CD4-positive, alpha-beta T cell treated with Interleukin-2 at 100 ng/mL for 4 hours (primary cell): Measurements from ENCODE around the gene MECP2.
A peak's percentile ranks its signal among the peaks of the same experiment; 100 is the strongest.

ENCODE experiments used
- DNase-seq: peaks from one replicate; pipeline ENCODE4 v3.0.0-alpha.2; 2020; ENCODE audit warnings: low spot score

The MECP2 gene

DNA sequence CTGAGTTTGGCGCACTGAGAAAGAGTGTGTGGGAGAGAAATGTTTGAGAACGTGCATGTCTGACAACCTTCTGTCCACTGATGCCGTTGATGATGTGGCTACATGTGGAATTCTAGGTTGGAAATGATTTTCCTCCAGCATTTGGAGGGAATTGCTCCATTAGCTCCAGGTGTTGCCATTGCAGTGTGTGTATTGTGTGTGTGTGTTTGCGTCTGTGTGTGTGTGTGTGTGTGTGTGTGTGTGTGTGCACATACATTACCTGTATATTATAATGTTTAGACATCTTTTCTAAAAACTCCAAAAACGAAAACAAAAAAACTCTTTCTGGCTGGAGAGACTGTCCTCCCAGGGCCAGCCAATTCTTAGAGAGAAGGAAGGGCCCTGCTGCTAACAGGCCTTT is 18.2 kb upstream of the MECP2 start:
- no peak for DNase-seq

DNA sequence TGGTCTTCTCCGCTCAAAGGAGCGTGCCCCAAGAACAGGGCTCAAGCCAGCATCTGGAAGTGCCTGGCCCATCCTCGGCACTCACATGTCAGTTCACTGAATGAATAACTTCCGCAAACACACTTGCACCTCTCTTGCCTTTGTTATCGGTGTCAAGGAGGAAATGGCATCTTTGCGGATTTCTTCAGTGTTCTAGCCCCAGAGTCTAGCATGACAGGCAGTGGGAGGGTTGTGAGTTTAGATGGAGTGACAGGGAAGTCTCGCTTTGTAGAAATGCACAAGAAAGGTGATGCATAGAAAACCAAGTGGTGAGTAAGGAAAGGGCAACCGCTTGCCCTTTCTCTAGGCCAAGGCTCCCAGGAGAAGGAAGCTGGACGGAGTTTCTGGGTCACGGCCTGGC is 17.6 kb upstream of the MECP2 start:
- DNase-seq = no peak

DNA sequence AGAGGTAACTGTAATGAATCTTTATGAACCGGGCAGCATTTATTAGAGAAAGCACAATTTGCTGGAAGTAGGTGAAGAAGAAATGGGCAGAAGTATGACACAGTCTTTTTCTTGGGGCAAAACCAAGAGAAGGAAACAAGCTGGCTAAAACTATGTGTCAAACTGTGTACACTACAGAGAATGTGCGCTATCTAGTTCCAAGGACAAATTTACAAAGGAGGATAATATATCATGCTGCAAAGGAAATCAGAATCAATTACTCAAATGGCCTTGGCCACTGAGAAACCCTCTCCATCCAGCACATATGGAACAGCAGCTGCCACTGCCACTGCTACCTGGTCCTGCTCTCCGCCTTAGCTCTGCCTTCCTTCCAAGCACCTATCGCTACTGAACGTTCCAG is 17.1 kb upstream of the MECP2 start:
- DNase-seq = no peak

DNA sequence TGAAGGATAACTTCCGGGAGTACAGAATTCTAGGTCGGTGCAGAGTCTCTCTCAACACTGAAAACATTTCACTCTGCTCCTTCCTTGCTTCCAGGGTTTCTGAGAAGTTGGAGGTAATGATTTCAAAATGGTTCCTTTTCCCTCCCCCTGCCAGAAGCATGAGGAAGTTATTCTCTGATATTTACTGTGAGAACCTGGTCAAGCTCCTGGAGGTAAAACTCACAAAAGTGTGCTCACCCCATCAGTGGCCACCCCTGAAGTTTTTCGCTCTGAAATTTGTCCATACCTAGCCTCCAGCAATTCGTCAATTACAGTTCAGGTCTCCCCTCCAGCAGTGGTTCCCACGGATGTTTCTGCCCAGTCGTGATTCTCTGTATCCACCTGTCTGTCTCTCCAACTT is 16.2 kb upstream of the MECP2 start:
- DNase-seq = no peak

DNA sequence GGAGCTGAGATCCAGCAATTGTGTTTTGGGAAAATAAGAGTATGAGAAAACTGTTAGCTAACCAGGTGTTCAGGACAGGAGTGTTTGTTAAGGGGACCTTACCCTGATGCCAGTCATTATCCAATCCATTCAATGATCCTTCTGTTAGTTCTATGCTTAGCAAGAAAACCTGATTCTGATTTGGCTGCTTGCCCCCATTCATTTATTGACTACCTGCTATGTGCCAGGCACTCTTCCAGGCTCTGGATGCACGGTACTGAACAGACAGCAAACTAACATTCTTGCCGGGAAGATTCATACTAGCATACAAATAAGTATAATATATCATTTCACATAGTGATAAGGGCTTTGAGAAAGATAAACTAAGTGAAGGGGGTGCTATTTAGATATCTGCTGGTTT is 1.0 kb upstream of the MECP2 start:
- DNase-seq = no peak

DNA sequence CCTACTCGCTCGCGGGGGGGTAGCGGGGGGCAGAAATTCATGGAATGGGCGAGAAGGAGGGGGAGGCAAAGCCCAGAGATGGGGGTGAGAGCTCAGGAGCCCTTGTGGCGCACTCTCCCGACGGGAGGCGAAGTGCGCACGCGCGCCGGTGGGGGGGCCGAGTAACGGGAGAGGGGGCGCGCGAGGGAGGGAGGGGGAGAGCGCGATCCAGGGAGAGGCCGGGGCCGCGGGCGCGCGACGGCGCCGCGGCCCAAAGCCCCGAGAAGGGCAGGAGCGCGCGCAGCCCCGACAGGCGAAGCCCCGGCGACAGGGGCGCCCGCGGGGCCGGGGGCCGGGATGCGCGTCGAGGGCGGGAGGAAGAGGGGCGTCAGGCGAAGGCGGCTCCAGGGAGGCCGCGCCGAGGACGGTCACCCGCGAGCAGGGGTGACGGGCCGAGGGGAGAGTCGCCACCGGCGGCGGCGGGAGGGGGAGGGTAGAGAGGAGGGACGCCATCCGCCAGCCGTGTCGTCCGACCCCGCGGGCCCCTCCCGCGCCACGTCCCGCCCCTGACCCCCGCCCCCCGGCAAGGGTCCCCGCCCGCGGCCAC is 421 bp downstream of the MECP2 start:
- DNase-seq = peak; percentile 65

DNA sequence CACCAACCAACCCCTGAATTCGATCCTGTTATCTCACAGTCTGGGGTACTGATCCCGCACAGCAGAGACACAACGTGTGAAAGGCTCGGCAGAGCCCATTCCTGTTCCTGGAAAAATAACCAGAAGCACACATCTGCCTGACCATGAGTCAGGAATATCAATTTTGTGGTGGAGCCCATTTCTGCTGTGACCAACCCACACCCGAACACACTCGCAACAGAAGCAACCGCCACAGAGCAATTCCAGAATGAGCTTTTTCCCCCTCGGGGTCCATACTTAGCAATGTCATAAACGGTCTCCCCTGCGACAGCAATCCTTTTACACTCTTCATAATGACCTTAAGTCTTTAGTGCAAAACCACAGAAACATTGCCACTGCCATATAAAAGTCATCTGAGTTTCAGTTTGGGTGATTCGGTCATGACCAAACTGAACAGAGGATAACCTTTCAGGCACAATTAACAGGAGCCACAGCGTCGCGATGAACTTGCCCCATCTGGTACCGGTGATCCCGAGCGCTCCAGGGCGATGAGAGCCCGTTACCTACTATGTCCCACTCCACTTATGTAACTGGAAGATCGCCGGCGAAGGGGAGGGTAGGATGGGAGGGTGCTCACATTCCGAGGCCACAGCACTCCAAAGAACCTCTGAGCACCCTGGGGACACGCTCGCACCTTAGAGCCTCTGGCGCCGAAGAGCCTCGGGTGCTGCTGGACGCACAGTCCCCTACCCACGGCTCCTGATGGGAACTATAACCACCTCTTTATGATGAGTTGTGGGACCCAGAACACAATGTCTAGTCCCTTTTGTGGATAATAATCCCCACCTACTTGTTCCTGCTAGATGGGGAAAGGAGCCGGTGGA is 1.1 kb downstream of the MECP2 start:
- peak; percentile 19 for DNase-seq

DNA sequence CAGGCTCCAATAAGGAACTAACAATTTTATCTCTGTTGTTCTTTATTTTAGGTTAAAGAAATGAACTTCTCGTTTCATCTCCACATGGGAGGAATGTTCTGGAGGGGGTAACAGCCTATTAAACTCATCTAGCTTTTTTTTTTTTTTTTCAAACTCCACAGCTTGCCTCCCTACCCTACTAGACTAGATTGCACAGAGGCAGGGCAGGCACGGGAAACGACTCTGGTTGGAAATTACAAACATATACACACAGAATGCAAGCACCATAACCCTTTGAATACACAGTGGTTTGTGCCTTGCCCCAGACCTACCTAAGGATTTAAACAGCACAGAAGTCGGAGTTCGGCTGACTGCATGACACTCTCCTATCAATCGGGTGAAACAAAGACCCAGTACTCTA is 2.7 kb downstream of the MECP2 start:
- no peak for DNase-seq

DNA sequence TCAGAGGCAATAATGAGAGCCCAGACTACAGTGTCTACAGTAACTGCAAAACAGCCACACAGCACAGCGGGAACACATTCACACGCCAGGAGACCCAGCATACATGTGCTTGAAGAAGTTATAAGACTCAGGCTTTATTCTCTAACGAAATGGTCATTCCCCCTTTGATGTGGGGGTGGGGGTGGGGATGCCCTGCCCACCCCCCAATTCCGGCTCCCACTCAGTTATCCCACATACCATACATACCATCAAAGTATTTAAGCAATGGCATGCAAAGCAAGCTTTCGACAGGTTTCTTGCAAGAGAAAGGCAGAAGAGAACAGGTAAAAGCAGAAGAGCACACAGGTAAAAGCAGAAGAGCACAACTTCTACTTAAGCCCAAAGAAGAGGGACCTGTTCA is 3.6 kb downstream of the MECP2 start:
- DNase-seq = no peak

DNA sequence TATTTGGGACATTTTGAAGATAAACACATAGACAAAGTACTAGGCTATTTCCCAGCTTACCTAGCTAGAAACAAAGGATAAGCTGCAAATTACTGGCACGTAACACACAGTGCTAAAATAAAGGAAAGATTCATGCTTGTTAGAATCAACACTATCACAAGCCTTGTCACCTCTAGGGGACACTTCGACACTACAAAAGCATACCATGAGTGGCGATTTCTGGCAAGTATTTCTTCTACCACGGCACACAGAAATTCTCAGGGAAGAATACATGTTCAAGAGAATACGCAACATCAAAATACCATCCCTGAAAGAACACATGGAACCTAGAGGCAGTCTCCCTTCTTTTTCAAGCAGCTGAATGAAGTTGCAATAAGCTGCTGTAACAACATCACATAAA is 5.1 kb downstream of the MECP2 start:
- DNase-seq = no peak

DNA sequence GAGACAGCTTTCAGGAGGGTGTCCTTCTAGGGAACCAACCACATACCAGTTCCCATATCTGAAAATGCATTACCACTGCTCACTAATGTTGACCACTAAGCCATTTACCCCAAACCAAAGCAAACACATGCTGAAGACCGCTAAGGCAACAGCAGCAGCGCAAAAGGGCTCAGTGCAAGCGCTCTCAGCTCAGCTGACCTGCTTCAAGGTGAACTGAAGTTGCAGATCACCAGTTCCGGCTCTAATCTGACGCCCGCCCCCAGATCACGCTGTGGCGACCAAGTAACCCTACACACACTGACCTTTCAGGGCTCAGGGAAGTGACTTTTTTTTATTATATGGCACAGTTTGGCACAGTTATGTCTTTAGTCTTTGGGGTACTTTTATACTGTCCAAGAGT is 5.8 kb downstream of the MECP2 start:
- DNase-seq = no peak

DNA sequence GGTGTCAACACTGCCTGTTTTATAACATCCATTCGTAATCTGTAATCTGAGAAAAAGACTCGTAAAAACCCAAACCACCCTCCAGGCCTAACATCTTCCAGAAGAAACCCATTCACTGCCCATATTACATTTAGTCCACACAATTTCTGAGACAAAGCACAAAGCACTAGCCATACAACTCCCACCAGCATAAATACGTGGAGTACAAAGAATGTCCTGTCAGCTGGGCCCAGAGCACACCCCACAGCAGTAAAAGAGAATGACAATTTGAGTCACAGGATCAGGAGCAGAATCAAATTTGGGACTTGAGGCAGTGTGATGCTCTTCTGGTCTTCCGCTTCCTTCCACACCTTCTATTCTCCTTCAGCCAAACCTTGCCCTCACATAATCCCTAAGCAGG is 6.8 kb downstream of the MECP2 start:
- no peak for DNase-seq

DNA sequence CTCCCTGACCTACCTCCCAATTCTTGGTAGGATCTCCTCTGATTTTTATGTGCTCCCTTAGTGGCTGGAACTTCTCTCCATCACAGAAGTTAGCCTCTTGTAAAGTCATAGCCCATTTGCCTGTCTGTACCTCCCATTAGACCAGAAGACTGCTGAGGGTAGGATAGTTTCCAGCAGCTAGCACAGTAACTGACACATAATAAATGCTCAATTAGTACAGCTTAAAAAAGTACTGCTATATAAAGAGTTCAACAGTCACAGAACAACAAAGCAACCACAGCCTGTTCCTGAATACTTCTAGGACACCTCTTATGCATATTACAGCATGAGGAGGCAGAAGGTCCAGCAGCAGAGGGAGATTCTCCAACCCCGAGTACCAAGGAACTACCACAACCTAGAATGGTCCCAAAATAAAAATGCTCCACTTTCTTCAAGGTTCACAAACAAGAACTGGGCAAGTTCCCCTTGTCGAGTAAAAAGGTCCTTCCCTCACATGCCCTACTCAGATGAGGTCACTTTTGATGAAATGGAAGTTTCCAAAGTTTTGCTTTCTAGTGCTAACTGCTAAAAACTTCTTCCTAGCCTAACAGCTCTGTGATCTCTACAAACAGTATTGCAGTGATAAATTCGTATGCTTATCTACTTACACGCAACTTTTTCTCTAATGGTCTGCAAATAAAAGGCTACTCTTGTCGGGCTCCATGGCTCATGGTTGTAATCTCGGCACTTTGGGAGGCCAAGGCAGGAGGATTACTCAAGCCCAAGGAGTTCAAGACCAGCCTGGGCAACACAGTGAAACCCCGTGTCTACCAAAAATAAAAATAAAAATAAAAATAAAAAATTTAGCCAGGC is 12.8 kb downstream of the MECP2 start:
- DNase-seq = no peak

DNA sequence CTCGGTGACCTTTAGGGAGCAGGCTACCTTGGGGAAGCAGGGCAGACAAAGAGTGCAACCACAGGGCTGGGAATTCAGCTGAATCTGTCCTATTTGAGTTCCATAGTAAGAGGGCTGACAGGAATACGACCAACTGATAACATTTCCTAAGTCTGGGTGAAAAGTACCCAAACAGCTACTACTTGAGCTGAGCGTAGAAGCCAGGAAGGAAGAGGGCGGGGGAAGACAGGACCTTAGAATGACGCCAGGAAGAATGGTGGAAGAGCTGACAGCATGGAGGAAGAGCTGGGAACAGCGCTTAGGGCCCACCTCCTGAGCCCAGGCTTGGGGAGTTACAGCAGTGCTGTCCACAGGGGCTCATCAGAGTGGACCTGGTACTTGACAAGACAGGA is 14.4 kb downstream of the MECP2 start:
- DNase-seq = no peak

DNA sequence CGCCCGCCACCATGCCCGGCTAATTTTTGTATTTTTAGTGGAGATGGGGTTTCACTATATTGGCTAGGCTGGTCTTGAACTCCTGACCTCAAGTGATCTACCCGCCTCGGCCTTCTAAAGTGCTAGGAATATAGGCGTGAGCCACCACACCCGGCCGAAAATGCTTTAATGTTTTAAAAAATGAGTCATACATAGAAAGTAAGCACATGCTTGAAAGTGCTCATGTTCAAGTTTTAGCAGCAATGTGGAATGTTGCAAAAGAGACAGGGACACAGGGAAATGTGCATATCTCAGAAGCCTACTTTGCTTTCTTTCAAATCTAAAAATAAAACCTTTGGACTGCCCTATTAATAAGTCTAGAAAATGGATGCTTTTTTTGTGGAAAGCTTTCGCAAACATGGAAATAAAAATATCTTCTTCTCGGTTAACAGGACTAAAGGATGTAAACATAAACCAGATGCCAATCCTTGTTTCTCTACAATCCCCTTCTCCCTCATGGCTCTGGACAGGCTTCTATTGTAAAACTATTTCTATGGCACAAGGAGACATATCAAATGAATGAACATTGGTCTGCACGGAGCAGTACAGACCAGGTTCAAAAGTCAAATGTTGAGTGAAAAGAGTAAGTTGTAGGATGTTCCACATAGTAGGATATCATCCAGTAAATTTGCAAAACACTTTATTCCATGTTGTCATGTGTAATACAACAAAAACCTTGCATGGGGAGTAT is 15.0 kb downstream of the MECP2 start:
- DNase-seq = peak; percentile 28

DNA sequence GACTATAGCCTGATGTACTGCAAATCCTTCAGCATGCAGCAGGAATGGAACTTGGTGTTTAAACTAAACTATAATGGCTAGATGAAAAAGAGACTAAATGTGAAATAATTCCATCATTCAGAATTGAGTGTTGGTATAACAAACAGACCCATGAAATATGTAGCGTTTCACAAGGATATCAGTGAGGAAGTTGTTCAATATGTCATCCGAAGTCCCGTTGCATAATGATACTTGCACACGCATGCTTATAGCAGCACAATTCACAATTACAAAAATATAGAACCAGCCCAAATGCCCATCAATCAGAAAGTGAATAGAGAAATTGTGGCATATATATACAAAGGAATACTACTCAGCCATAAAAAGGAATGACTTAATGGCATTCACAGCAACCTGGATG is 20.4 kb downstream of the MECP2 start:
- DNase-seq = no peak

DNA sequence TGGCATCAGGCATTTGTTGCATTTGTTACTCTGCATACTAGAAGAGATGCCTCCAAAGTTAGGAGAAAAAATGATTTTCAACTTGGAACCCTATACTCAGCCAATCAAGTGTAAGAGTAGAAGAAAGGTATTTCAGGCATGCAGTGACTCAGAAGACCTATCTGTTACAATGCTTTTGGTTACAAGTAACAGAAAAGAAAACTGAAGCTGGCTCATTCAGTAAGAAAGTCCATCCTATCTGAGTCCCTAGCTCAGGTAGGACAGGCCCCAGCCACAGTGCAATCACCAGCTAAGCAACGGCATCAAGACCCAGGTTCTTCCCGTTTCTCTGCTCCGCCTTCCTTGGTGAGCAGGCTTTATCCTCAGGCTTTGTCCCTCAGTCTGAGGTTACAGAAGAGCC is 23.3 kb downstream of the MECP2 start:
- no peak for DNase-seq

DNA sequence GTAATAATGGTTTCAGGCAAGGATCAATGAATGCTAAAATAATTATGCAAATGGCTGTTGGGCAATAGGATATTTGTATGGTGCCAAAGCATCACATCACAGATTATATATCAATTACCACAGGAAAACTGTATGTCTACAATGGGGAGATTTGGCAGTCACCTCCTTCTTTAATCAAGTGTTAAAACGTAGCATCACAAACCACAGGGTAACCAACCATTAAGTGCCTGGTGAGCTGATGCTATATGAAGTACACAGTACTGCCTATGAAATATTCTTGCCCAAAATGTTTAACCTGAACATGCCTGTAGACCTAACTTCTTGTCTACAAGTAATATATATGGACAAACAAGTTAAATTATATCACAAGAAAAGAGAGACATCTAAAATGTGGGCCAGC is 25.3 kb downstream of the MECP2 start:
- no peak for DNase-seq

DNA sequence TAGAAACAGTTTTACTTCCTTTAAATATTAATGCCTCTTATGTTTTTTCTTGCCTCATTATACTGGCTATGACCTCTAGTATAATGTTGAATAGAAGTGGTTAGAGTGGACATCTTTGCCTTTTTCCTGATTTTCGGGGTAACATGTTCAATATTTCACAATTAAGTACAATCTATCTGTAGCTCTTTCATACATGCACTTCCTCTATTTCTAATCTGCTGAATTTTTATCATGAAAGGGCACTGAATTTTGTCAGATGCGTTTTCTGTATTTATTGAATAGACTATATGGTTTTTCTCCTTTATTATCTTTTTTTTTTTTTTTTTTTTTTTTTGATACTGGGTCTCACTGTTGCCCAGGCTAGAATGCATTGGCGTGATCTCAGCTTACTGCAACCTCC is 29.0 kb downstream of the MECP2 start:
- no peak for DNase-seq

DNA sequence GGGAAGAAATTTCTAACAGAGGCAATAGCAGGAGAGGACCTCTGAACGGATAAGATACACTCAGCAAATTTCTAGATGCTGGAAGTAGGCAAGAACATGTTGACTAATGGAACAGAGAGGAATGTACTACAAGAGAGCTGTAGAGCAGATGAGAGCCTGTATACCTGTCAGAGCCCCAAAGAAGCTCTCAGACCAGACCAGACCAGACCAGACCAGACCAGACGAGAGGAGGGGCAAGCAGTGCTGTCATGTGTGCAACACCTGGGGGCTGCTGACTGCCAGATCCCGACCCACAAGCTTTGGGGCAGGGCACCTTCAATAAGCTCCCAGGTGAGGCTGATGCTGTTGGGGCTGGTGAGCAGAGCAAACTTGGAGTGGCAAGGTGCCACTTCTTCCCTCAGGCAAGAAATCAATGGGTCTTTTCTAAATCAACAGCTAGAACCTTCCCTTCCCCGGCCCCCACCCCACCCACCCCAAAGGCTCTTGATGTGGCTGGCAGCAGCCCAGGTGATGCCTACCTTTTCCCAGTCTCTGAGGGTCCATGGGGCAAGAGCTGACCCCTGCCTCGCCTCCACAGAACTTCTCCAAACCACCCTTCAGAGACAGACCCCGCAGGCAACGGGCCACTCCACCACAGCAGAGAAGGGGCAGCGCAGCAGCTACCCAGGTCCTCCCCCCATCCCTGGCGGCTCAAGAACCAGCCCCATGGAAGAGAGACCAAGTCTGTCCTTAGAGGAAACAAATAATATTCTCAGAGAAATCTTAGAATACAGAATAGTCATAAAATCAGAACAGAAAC is 32.7 kb downstream of the MECP2 start:
- no peak for DNase-seq

DNA sequence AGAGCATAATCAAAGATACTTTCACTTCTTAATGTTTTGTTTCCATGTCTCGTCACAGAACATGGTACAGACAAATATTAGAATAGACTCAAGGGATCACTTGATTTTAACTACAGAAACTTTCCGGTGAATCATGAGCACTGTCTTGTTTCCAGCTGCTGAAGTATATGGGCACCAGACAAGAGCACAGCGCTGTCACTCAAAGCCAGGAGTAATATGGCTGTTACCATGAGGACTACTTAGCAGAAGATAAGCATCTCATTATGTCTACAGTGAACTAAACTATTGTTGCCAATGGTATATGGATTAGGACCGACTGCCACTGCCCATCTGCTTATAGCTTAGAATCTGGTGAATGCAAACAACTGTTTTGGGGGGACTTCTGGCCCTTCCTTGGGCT is 34.3 kb downstream of the MECP2 start:
- no peak for DNase-seq

DNA sequence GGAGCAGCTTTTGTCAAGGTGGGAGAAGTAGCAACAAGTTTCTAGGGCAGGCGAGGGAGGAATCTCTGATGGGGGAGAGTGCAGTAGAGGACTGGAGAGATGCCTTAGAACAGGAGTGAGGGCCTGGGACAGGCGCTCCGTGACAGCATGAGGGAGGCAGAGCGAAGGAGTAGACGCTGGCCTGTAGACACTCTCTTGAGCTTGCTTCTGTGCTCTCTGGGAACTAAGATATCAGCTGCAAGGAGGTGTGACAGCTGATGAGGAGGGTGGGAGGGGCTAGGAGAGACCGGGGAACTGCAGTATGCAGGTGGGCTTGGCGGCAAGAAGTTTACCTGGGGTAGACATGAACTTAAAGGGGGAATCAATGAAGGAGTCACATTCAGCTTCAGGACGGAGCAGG is 35.7 kb downstream of the MECP2 start:
- no peak for DNase-seq
